Measurements from ENCODE around the gene HSD17B14. TPM values are rescaled to one million over a fixed set of nuclear protein-coding genes. Genes with fewer than 3 reads are reported as not detected.

Gene HSD17B14
- total RNA-seq, 2 experiments from 2014 or later, result 0.47 to 0.56 TPM

- Mint-ChIP-seq H3K27ac (no peak overlapping the region), H3K27me3 (no peaks in the 10 kb centered on the region), H3K4me3 (no peak overlapping the region), H3K9me3 (no peaks in the 10 kb centered on the region), H3K4me1 (ENCODE audit: low read depth) (no peaks in the 10 kb centered on the region), H3K36me3 (ENCODE audit: low read depth) (no peaks in the 10 kb centered on the region)
- POLR2A ChIA-PET, result interaction anchor here (0.7 kb wide), 1 partner anchor 1421 kb away, joined by 4 read pairs; no protein-coding TSS in a partner anchor
- no peak for TF ChIP-seq CTCF (IDR thresholded peaks at IDR 0.05)
- no peak for ATAC-seq
- CTCF ChIA-PET, result interaction anchor here (1.3 to 8.6 kb wide), 5 partner anchors 9 to 200 kb away, joined by 4 to 227 read pairs (median 32); partner anchors contain the start of genes CA11 and HSD17B14
- DNase-seq, result no peak
- intact Hi-C loops (cut with micrococcal nuclease), result no loop called here
Measured at GRCh38 chr19:48845384-48845783, 9.1 kb upstream of the HSD17B14 start.

- Mint-ChIP-seq H3K4me3 (no peak overlapping the region), H3K9me3 (no peaks in the 10 kb centered on the region), H3K27me3 (no peaks in the 10 kb centered on the region), H3K36me3 (ENCODE audit: low read depth) (no peaks in the 10 kb centered on the region), H3K27ac (no peak overlapping the region), H3K4me1 (ENCODE audit: low read depth) (no peaks in the 10 kb centered on the region)
- ATAC-seq, result peak; percentile 60
- no peak for TF ChIP-seq CTCF (IDR thresholded peaks at IDR 0.05)
- ChIA-PET CTCF (interaction anchor here (4.6 to 8.6 kb wide), 3 partner anchors 14 to 126 kb away, joined by 32 to 227 read pairs (median 45); no protein-coding TSS in a partner anchor), POLR2A (interaction anchor here (0.6 to 1.1 kb wide), 2 partner anchors 16 to 93 kb away, joined by 3 read pairs; no protein-coding TSS in a partner anchor)
- intact Hi-C loops (cut with micrococcal nuclease), result no loop called here
- no peak for DNase-seq
Measured at GRCh38 chr19:48844472-48844871, 8.2 kb upstream of the HSD17B14 start.

- DNase-seq (peak; percentile 65), ATAC-seq (peak; percentile 69)
- H3K27me3 Mint-ChIP-seq, result no peaks in the 10 kb centered on the region
- H3K4me3 Mint-ChIP-seq, result no peak overlapping the region
- intact Hi-C loops (cut with micrococcal nuclease), result loop anchor here (2.0 kb wide), 1 partner anchor 54 kb away; no protein-coding TSS in a partner anchor
- H3K27ac Mint-ChIP-seq, result no peak overlapping the region
- ChIA-PET CTCF (interaction anchor here (0.6 to 8.6 kb wide), 43 partner anchors 11 to 337 kb away, joined by 3 to 227 read pairs (median 4); partner anchors contain the start of genes BCAT2, DBP, DHDH and FUT2), POLR2A (interaction anchor here (0.9 to 1.1 kb wide), 3 partner anchors 61 to 151 kb away, joined by 3 to 4 read pairs (median 3); no protein-coding TSS in a partner anchor)
- peak; percentile 85 for TF ChIP-seq CTCF (IDR thresholded peaks at IDR 0.05)
- H3K36me3 Mint-ChIP-seq (ENCODE audit: low read depth), result no peaks in the 10 kb centered on the region
- no peaks in the 10 kb centered on the region for H3K9me3 Mint-ChIP-seq
- H3K4me1 Mint-ChIP-seq (ENCODE audit: low read depth), result no peaks in the 10 kb centered on the region
Measured at GRCh38 chr19:48842789-48843162, 6.5 kb upstream of the HSD17B14 start.

- no peaks in the 10 kb centered on the region for H3K36me3 Mint-ChIP-seq (ENCODE audit: low read depth)
- H3K9me3 Mint-ChIP-seq, result no peaks in the 10 kb centered on the region
- H3K27me3 Mint-ChIP-seq, result peaks cover 3% of the 10 kb centered on the region
- TF ChIP-seq CTCF (IDR thresholded peaks at IDR 0.05), result no peak
- no peak overlapping the region for H3K4me3 Mint-ChIP-seq
- ChIA-PET POLR2A (interaction anchor here (1.0 to 1.4 kb wide), 3 partner anchors 31 to 125 kb away, joined by 3 to 4 read pairs (median 3); partner anchors contain the start of gene PPP1R15A), CTCF (interaction anchor here (1.0 to 8.6 kb wide), 21 partner anchors 11 to 336 kb away, joined by 3 to 227 read pairs (median 6); partner anchors contain the start of gene BCAT2)
- intact Hi-C loops (cut with micrococcal nuclease), result no loop called here
- DNase-seq (no peak), ATAC-seq (no peak)
- no peak overlapping the region for H3K27ac Mint-ChIP-seq
- peaks cover 6% of the 10 kb centered on the region for H3K4me1 Mint-ChIP-seq (ENCODE audit: low read depth)
Measured at GRCh38 chr19:48841571-48841970, 5.3 kb upstream of the HSD17B14 start.

- intact Hi-C loops (cut with micrococcal nuclease), result no loop called here
- no peak overlapping the region for H3K4me3 Mint-ChIP-seq
- no peaks in the 10 kb centered on the region for H3K36me3 Mint-ChIP-seq (ENCODE audit: low read depth)
- H3K27ac Mint-ChIP-seq, result no peak overlapping the region
- no peaks in the 10 kb centered on the region for H3K9me3 Mint-ChIP-seq
- ChIA-PET POLR2A (interaction anchor here (1.3 to 1.4 kb wide), 2 partner anchors 32 to 123 kb away, joined by 3 to 4 read pairs; partner anchors contain the start of gene PPP1R15A), CTCF (interaction anchor here (1.6 to 8.6 kb wide), 9 partner anchors 11 to 130 kb away, joined by 3 to 227 read pairs (median 24); no protein-coding TSS in a partner anchor)
- TF ChIP-seq CTCF (IDR thresholded peaks at IDR 0.05), result no peak
- H3K27me3 Mint-ChIP-seq, result peaks cover 5% of the 10 kb centered on the region
- peaks cover 10% of the 10 kb centered on the region for H3K4me1 Mint-ChIP-seq (ENCODE audit: low read depth)
- ATAC-seq, result no peak
- no peak for DNase-seq
Measured at GRCh38 chr19:48841047-48841446, 4.8 kb upstream of the HSD17B14 start.
